MG63 (cell line): ENCODE results near the gene ATN1. TPM values are rescaled to one million over a fixed set of nuclear protein-coding genes. Genes with fewer than 3 reads are reported as not detected.

Experiments
- DNase-seq: peaks from one replicate; pipeline ENCODE4 v3.0.0-alpha.2; 2020
- H3K27me3 ChIP-seq: fragments of 250-450 bp; sonication (Bioruptor Pico); 2 replicates; pipeline ENCODE4 v1.5.1; 2020; ENCODE audit warnings: mild to moderate bottlenecking, moderate library complexity
- H3K36me3 ChIP-seq: fragments of 250-450 bp; sonication (Bioruptor Pico); 2 replicates; pipeline ENCODE4 v1.5.1; 2020; ENCODE audit warnings: mild to moderate bottlenecking, moderate library complexity
- H3K4me3 ChIP-seq: fragments of 250-450 bp; sonication (Bioruptor Pico); 2 replicates; pipeline ENCODE4 v1.5.1; 2020; ENCODE audit warnings: mild to moderate bottlenecking, moderate library complexity
- H3K9me3 ChIP-seq: fragments of 250-450 bp; sonication (Bioruptor Pico); 2 replicates; pipeline ENCODE4 v1.5.1; 2020; ENCODE audit warnings: mild to moderate bottlenecking, moderate library complexity
- total RNA-seq: library from RNA; depleted of rRNA; stranded (reverse); fragments of >200 nt; shearing (Covaris generic); gene quantifications from 2 replicates; pipeline ENCODE4 v1.2.3, GENCODE V29; 2014; ENCODE audit warnings: low replicate concordance; rRNA removed

Gene ATN1
- total RNA-seq, 1 experiment from 2014 or later, result 2.8 TPM

DNA sequence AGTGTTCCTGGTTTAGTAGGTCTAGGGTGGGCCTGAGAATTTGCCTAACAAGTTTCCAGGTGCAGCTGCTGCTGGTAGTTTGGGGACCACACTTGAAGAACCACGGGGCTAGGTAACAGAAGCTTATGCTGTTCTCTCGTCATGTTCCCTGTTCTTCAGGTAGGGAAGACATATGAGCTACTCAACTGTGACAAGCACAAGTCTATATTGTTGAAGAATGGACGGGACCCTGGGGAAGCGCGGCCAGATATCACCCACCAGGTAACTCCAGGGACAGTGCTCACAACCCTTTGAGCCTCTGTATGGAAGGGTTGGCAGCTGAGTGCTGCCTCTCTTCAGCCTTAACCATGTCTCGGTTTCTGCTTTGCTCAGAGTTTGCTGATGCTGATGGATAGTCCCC, 46.4 kb downstream of the ATN1 start:
- Histone ChIP-seq H3K9me3 (no peaks in the 10 kb centered on the region), H3K36me3 (peaks cover 74% of the 10 kb centered on the region), H3K27me3 (no peaks in the 10 kb centered on the region), H3K4me3 (no peak overlapping the region)
- no peak for DNase-seq

DNA sequence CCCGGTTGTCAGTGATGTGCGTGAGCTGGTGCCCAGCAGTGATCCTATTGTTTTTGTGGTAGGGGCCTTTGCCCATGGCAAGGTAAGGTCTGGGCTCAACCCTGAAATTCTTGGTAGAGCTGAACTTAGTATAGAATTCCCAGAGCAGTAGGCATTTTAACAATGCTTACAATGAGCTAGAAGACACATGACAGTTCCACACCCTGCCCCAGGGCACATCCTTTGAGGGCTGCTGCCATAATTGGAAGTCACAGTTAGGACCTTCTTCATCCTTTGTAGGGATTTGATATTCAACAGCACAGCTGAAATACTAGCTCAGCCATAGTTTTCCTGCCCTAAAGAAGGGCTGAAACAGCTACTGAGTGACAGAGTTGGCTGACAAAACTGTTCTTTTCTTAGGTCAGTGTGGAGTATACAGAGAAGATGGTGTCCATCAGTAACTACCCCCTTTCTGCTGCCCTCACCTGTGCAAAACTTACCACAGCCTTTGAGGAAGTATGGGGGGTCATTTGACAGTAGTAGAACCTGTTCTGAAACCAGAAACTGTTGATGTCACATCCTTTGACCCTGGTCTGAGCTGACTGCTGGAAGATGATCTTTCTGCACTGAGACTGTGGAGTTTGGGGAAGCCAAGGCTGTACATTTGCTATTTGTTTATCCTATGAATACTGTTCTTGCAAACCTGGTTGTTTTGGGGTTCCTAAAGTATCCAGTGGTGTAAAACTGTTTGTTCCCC, 47.7 kb downstream of the ATN1 start:
- no peak for DNase-seq
- H3K36me3 ChIP-seq, result peaks cover 63% of the 10 kb centered on the region
- H3K4me3 ChIP-seq, result no peak overlapping the region
- no peaks in the 10 kb centered on the region for H3K9me3 ChIP-seq
- H3K27me3 ChIP-seq, result no peaks in the 10 kb centered on the region

- no peaks in the 10 kb centered on the region for H3K27me3 ChIP-seq
- no peak overlapping the region for H3K4me3 ChIP-seq
- no peak for DNase-seq
- no peaks in the 10 kb centered on the region for H3K9me3 ChIP-seq
- H3K36me3 ChIP-seq, result peaks cover 61% of the 10 kb centered on the region
These were observed 49.9 kb downstream of the ATN1 start for GRCh38 chr12:6977653-6978052.

DNA sequence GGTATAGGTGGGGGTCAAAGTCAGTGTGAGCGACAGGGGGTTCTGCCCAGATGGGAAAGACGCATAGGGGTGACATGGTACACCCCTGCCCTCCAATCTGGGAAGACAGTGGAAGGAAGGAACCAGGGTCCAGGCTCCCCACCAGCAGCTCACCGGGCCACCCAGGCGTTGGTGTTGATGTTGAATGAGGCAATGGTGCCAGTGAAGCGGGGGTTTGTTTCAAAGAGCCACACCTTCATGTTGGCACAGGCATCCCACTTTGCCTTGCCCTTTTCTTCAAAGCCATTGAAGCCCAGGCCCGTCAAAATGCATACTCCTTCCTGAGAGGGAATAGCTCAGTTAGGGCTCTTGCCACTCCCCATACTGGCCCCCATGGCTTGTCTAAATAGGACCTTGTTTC, 50.4 kb downstream of the ATN1 start:
- no peaks in the 10 kb centered on the region for H3K27me3 ChIP-seq
- H3K4me3 ChIP-seq, result no peak overlapping the region
- DNase-seq, result no peak
- H3K9me3 ChIP-seq, result no peaks in the 10 kb centered on the region
- H3K36me3 ChIP-seq, result peaks cover 61% of the 10 kb centered on the region

GRCh38 chr12:6978611-6979011, 50.9 kb downstream of the ATN1 start:
- DNase-seq, result no peak
- no peaks in the 10 kb centered on the region for H3K9me3 ChIP-seq
- H3K36me3 ChIP-seq, result peaks cover 58% of the 10 kb centered on the region
- H3K27me3 ChIP-seq, result no peaks in the 10 kb centered on the region
- no peak overlapping the region for H3K4me3 ChIP-seq

GRCh38 chr12:6979021-6979420, 51.3 kb downstream of the ATN1 start:
- Histone ChIP-seq H3K36me3 (peaks cover 54% of the 10 kb centered on the region), H3K27me3 (no peaks in the 10 kb centered on the region), H3K9me3 (no peaks in the 10 kb centered on the region), H3K4me3 (no peak overlapping the region)
- no peak for DNase-seq

DNA sequence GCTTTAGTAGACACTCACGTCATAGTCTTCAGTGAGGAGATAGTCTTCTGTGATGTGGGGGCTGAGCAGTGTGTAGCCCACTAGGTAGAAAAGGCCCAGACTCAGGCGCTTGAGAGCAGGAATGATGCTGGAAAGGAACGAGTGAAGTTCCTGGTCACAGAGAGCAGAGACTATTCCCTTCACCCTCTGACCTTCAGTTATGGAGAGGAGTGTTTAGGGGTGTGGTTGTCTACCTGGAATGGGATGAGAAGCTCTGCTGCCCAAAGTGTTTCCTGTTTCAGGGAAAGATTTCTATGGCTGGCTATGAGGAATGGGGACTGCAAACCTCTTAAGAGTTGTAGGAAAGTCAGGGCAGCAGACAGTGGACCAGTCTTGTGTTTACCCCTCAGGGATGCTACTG, 51.7 kb downstream of the ATN1 start:
- Histone ChIP-seq H3K36me3 (peaks cover 52% of the 10 kb centered on the region), H3K4me3 (no peak overlapping the region), H3K27me3 (no peaks in the 10 kb centered on the region), H3K9me3 (no peaks in the 10 kb centered on the region)
- DNase-seq, result no peak

- no peaks in the 10 kb centered on the region for H3K27me3 ChIP-seq
- DNase-seq, result no peak
- peaks cover 49% of the 10 kb centered on the region for H3K36me3 ChIP-seq
- H3K4me3 ChIP-seq, result no peak overlapping the region
- H3K9me3 ChIP-seq, result no peaks in the 10 kb centered on the region
These were observed 52.3 kb downstream of the ATN1 start for GRCh38 chr12:6980075-6980474.

DNA sequence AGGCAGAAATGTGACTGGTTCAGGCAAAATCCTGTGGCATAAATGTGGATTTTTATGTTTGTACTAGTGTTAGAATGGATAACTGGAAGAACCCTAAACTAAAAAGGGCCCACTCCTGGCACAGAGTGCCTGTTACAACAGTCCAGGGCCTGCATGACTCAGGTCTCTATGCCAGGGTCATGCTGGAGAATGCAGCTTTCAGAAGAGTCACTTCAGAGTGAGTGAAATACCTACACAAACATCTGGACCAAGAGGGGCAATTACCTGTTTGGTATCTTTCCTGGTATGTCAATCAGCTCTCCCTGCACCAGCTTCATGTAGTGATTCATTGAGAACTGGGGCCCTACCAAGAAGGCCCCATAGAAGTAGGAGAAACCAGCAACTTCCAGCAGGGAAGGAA, 53.0 kb downstream of the ATN1 start:
- no peak overlapping the region for H3K4me3 ChIP-seq
- no peaks in the 10 kb centered on the region for H3K9me3 ChIP-seq
- H3K36me3 ChIP-seq, result peaks cover 43% of the 10 kb centered on the region
- DNase-seq, result no peak
- H3K27me3 ChIP-seq, result no peaks in the 10 kb centered on the region

DNA sequence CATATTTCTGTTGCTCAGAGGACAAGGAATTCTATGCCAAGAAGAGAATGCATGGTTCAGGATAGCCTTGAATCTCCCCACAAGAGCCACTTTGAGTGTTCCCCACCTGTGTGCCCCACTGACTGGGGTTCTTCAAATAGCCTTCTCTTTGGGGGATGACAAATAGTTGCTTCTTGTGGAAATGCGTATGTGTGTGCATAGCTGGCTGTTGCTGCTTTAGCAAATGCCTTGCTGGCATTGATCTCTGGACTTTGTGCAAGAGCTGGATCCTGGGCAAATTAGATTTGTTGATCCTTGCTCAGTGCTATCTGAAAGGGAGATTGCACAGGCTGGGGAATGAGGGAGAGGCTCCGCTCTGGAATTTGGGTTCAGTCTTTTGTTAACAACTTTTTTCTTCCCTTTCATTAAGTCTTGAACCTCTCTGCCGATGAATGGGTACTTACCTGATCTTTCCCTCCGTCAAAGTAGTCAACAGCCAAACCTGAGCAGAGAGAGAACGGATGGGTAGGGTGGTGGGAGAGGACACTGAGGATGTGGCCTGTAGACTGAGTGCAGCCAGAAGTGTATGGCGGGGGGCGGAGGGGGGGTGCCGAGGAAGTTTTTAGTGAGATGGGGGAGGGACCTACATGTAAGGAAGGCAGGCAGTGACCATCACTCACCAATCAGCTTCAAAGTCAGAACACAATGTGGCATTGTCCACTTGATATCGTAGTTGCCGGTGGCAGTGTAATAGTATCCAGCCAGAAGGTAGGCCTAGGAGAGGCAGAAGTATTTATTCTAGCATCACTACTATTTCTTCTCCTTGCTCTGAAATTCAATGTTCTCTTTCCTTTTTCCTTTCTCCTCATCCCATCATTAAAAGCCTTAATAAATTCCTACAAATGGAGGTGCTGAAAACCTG, 53.6 kb downstream of the ATN1 start:
- no peaks in the 10 kb centered on the region for H3K9me3 ChIP-seq
- no peak overlapping the region for H3K4me3 ChIP-seq
- H3K36me3 ChIP-seq, result peaks cover 40% of the 10 kb centered on the region
- DNase-seq, result no peak
- no peaks in the 10 kb centered on the region for H3K27me3 ChIP-seq

GRCh38 chr12:6982532-6982931, 54.8 kb downstream of the ATN1 start:
- H3K9me3 ChIP-seq, result no peaks in the 10 kb centered on the region
- DNase-seq, result no peak
- H3K27me3 ChIP-seq, result no peaks in the 10 kb centered on the region
- H3K4me3 ChIP-seq, result no peak overlapping the region
- H3K36me3 ChIP-seq, result peaks cover 32% of the 10 kb centered on the region

- Histone ChIP-seq H3K9me3 (no peaks in the 10 kb centered on the region), H3K27me3 (no peaks in the 10 kb centered on the region)
These were observed 60.3 kb downstream of the ATN1 start for GRCh38 chr12:6987956-6988553.

More at GRCh38 chr12:6987956-6988553, 60.3 kb downstream of the ATN1 start:
- DNase-seq, result no peak
- no peak overlapping the region for H3K4me3 ChIP-seq
- H3K36me3 ChIP-seq, result peaks cover 23% of the 10 kb centered on the region

Other genes starting within 250 kb of the ATN1 start
- gene ZNF384, start 238.6 kb upstream of the ATN1 start, total RNA-seq, result 9.3 and 21.9 TPM in 2 replicates
- gene PIANP, start 227.1 kb upstream of the ATN1 start, total RNA-seq, result not detected in 2 replicates
- gene COPS7A, start 203.9 kb upstream of the ATN1 start, total RNA-seq, result 91.3 and 125 TPM in 2 replicates
- gene MLF2, start 174.8 kb upstream of the ATN1 start, total RNA-seq, result 178 and 274 TPM in 2 replicates
- gene PTMS, start 161.6 kb upstream of the ATN1 start, total RNA-seq, result 272 and 328 TPM in 2 replicates
- gene LAG3, start 155.4 kb upstream of the ATN1 start, total RNA-seq, result 0.17 TPM in 1 of 2 replicates, not detected in the other
- not detected in 2 replicates for gene CD4, start 138.4 kb upstream of the ATN1 start, total RNA-seq
- gene GPR162, start 106.1 kb upstream of the ATN1 start, total RNA-seq, result not detected in 2 replicates
- gene P3H3, start 99.6 kb upstream of the ATN1 start, total RNA-seq, result 19.4 and 45.6 TPM in 2 replicates
- gene GNB3, start 87.0 kb upstream of the ATN1 start, total RNA-seq, result 0.43 TPM in 1 of 2 replicates, not detected in the other
- 29.8 and 110 TPM in 2 replicates for gene CDCA3, start 76.7 kb upstream of the ATN1 start, total RNA-seq
- 104 and 143 TPM in 2 replicates for gene USP5, start 75.8 kb upstream of the ATN1 start, total RNA-seq
- gene TPI1, start 60.4 kb upstream of the ATN1 start, total RNA-seq, result 1,500 and 1,845 TPM in 2 replicates
- gene SPSB2, start 54.7 kb upstream of the ATN1 start, total RNA-seq, result 11.4 and 19.9 TPM in 2 replicates
- 2.7 and 49.9 TPM in 2 replicates for gene LRRC23, start 23.1 kb upstream of the ATN1 start, total RNA-seq
- gene ENO2, start 13.4 kb upstream of the ATN1 start, total RNA-seq, result 5.6 and 11.9 TPM in 2 replicates
- gene RNU7-1, start 15.9 kb downstream of the ATN1 start, total RNA-seq, result not detected in 2 replicates
- 136 and 311 TPM in 2 replicates for gene C12orf57, start 16.1 kb downstream of the ATN1 start, total RNA-seq
- gene PTPN6, start 23.4 kb downstream of the ATN1 start, total RNA-seq, result not detected in 2 replicates
- 349 and 524 TPM in 2 replicates for gene PHB2, start 42.7 kb downstream of the ATN1 start, total RNA-seq
- gene EMG1, start 43.0 kb downstream of the ATN1 start, total RNA-seq, result 23.5 and 56.5 TPM in 2 replicates
- gene LPCAT3, start 90.5 kb downstream of the ATN1 start, total RNA-seq, result 7.8 and 14.3 TPM in 2 replicates
- 21.2 and 32.6 TPM in 2 replicates for gene C1S, start 132.8 kb downstream of the ATN1 start, total RNA-seq
- gene C1R, start 164.5 kb downstream of the ATN1 start, total RNA-seq, result 45.9 and 50.9 TPM in 2 replicates
- gene C1RL, start 181.3 kb downstream of the ATN1 start, total RNA-seq, result 0.32 and 3.7 TPM in 2 replicates
- gene RBP5, start 200.9 kb downstream of the ATN1 start, total RNA-seq, result not detected in 2 replicates
- gene CLSTN3, start 202.4 kb downstream of the ATN1 start, total RNA-seq, result not detected in 2 replicates